Epithelial cell of esophagus (primary cell): Measurements from ENCODE around the gene IFRD2.
A peak's percentile ranks its signal among the peaks of the same experiment; 100 is the strongest.

Experiments
- DNase-seq: peaks from one replicate; pipeline ENCODE4 v3.0.0; 2010; ENCODE audit warnings: low read depth
- H3K4me3 ChIP-seq: 2 replicates; pipeline ENCODE4 v1.5.1; 2011; ENCODE audit warnings: mild to moderate bottlenecking, low read length, control low read depth
- TF ChIP-seq, protein P1 (sequence below): IDR thresholded peaks from 2 replicates; pipeline ENCODE4 v1.5.1; 2011; ENCODE audit warnings: low read depth, mild to moderate bottlenecking, low read length, control low read depth, inconsistent platforms; ENCODE audit not compliant: insufficient read depth; ENCODE audit errors: missing control alignments

IFRD2 gene, protein sequence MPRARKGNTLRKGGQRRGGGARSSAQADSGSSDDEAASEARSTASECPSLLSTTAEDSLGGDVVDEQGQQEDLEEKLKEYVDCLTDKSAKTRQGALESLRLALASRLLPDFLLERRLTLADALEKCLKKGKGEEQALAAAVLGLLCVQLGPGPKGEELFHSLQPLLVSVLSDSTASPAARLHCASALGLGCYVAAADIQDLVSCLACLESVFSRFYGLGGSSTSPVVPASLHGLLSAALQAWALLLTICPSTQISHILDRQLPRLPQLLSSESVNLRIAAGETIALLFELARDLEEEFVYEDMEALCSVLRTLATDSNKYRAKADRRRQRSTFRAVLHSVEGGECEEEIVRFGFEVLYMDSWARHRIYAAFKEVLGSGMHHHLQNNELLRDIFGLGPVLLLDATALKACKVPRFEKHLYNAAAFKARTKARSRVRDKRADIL

GRCh38 chr3:50292159-50293078 is at the start of gene IFRD2:
IFRD2 (minus strand) TSS chr3:50292429; CDS start chr3:50292274, 155 bp downstream.
- DNase-seq = peak; percentile 99
- TF ChIP-seq, protein P1, sequence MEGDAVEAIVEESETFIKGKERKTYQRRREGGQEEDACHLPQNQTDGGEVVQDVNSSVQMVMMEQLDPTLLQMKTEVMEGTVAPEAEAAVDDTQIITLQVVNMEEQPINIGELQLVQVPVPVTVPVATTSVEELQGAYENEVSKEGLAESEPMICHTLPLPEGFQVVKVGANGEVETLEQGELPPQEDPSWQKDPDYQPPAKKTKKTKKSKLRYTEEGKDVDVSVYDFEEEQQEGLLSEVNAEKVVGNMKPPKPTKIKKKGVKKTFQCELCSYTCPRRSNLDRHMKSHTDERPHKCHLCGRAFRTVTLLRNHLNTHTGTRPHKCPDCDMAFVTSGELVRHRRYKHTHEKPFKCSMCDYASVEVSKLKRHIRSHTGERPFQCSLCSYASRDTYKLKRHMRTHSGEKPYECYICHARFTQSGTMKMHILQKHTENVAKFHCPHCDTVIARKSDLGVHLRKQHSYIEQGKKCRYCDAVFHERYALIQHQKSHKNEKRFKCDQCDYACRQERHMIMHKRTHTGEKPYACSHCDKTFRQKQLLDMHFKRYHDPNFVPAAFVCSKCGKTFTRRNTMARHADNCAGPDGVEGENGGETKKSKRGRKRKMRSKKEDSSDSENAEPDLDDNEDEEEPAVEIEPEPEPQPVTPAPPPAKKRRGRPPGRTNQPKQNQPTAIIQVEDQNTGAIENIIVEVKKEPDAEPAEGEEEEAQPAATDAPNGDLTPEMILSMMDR = no peak
- peak within 1 kb of the TSS; percentile 96 for H3K4me3 ChIP-seq

GRCh38 chr3:50341537-50341936 is 49.3 kb upstream of the IFRD2 start:
- no peak for DNase-seq
- TF ChIP-seq, protein P1 = no peak
- H3K4me3 ChIP-seq = no peak overlapping the region

DNA sequence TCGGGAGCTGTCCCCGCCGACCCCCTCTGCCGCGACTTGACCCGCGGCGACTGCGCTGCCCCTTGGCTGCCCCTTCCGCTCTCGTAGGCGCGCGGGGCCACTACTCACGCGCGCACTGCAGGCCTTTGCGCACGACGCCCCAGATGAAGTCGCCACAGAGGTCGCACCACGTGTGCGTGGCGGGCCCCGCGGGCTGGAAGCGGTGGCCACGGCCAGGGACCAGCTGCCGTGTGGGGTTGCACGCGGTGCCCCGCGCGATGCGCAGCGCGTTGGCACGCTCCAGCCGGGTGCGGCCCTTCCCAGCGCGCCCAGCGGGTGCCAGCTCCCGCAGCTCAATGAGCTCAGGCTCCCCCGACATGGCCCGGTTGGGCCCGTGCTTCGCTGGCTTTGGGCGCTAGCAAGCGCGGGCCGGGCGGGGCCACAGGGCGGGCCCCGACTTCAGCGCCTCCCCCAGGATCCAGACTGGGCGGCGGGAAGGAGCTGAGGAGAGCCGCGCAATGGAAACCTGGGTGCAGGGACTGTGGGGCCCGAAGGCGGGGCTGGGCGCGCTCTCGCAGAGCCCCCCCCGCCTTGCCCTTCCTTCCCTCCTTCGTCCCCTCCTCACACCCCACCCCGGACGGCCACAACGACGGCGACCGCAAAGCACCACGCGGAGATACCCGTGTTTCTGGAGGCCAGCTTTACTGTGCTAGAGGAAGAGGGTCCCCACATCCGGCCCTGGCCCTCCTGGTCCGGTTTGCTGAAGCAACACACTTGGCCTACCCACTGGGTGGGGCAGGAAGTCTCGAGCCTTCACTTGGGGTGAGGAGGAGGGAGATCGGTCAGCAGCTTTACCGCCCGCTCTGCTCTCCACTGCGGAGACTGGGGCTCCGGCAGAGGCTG is 48.5 kb upstream of the IFRD2 start, which contains the start of gene RASSF1:
RASSF1 (minus strand) TSS at position 389 of the 882 bp plus-strand sequence; CDS start at position 358, 31 bp downstream.
- peak within 1 kb of the TSS; percentile 59 for H3K4me3 ChIP-seq
- DNase-seq = peak; percentile 70
- TF ChIP-seq, protein P1 = no peak

- TF ChIP-seq, protein P1 = no peak
- H3K4me3 ChIP-seq = peak overlapping the region; percentile 59
- no peak for DNase-seq
Measured at GRCh38 chr3:50340147-50340447, 47.9 kb upstream of the IFRD2 start.

DNA sequence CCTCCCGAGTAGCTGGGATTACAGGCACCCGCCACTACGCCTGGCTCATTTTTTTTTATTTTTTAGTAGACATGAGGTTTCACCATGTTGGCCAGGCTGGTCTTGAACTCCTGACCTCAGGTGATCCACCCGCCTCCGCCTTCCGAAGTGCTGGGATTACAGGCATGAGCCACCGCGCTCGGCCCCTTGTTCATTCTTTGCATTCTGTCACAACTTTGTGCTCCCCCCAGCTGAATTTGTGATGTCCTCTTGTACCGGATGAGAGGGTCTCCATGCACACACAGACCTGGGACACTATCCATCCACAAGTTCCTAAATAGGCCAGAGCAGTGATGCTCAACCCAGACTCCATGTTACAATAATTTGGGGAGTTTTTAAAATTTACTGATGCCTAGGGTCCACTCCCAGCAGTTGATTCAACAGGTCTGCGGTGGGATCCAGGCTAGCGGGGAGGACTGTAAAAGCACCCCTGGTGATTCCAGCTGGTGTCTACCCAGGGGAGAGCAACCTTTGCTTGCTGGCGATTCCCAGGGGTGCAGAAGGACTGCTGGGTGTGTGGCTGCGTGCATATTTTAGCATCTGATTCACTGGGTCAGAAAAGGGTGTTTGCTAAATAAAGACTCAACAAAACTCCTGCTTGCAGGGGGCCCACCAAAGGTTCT is 47.4 kb upstream of the IFRD2 start:
- no peak for DNase-seq
- peak overlapping the region; percentile 59 for H3K4me3 ChIP-seq
- TF ChIP-seq, protein P1 = no peak

GRCh38 chr3:50338965-50339364 is 46.7 kb upstream of the IFRD2 start:
- H3K4me3 ChIP-seq = no peak overlapping the region
- DNase-seq = no peak
- TF ChIP-seq, protein P1 = no peak
